ENCODE measurements around the gene UNC45A. TPM values are rescaled to one million over a fixed set of nuclear protein-coding genes. Genes with fewer than 3 reads are reported as not detected.

The UNC45A gene
- total RNA-seq, 6 experiments from 2014 or later: 13.3 to 33.0 (median 25.4) TPM

DNA sequence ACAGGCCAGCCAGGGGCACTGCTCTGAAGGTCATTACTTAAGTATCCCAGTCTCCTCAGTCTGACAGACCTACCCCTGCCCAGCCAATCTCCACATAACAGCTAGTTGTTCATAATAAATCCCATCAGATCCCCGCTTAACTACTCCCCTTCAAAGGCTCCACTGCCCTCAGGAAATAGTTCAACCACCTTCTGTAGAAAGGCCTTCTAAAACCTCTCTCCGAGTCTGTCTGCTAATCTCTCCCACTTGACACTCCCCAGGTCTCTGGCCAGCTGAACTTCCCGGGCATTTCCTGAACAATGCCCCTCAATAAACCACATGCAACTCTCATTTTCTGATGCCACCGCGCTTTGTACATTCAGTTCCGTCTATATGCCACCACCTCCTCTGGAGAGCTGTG, 53.2 kb downstream of the UNC45A start:
- TF ChIP-seq, protein P1, sequence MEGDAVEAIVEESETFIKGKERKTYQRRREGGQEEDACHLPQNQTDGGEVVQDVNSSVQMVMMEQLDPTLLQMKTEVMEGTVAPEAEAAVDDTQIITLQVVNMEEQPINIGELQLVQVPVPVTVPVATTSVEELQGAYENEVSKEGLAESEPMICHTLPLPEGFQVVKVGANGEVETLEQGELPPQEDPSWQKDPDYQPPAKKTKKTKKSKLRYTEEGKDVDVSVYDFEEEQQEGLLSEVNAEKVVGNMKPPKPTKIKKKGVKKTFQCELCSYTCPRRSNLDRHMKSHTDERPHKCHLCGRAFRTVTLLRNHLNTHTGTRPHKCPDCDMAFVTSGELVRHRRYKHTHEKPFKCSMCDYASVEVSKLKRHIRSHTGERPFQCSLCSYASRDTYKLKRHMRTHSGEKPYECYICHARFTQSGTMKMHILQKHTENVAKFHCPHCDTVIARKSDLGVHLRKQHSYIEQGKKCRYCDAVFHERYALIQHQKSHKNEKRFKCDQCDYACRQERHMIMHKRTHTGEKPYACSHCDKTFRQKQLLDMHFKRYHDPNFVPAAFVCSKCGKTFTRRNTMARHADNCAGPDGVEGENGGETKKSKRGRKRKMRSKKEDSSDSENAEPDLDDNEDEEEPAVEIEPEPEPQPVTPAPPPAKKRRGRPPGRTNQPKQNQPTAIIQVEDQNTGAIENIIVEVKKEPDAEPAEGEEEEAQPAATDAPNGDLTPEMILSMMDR (IDR thresholded peaks at IDR 0.05): no peak
- TF ChIP-seq POLR2A (IDR thresholded peaks at IDR 0.05): no peak
- Histone ChIP-seq H3K27ac (no peak overlapping the region), H3K9me3 (no peaks in the 10 kb centered on the region), H3K4me3 (no peak overlapping the region), H3K27me3 (no peaks in the 10 kb centered on the region), H3K36me3 (no peaks in the 10 kb centered on the region), H3K4me1 (no peaks in the 10 kb centered on the region)
- DNase-seq: no peak
- WGBS (ENCODE audit: insufficient coverage, low coverage, low lambda C conversion rate, missing lambda C conversion rate): 41% methylated on average over 6 of the region's 6 CpGs
- intact Hi-C loops (cut with DNase I): no loop called here
- ATAC-seq: no peak

DNA sequence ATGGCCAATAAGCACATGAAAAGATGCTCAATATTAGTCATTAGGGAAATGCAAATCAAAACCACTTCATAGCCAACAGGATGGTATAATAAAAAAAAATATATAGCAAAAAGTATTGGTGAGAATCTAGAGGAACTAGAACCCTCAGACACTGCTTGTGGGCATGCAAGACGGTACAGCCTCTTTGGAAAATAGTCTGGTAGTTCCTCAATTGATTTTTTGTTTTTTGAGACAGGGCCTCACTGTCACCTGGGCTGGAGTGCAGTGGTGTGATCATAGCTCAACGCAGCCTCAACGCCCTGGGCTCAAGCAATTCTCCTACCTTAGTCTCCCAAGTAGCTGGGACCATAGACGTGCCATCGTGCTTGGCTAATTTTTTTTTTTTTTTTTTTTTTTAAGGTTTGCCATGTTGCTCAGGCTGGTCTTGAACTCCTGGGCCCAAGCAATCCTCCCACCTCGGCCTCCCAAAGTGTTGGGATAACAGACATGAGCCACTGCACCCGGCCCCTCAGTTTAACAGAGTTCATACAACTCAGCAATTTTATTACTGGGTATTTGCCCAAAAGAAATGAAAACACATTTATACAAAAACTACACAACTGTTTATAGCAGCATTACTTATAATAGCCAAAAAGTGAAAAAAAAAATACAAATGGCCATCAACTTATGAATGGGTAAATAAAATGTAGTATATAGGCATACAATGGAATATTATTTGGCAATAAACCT, 54.1 kb downstream of the UNC45A start:
- ATAC-seq: no peak
- Histone ChIP-seq H3K9me3 (no peaks in the 10 kb centered on the region), H3K4me3 (no peak overlapping the region), H3K4me1 (peaks cover 0 to 5% (median 2%) of the 10 kb centered on the region in 4 donors), H3K36me3 (no peaks in the 10 kb centered on the region), H3K27ac (no peak overlapping the region), H3K27me3 (no peaks in the 10 kb centered on the region)
- intact Hi-C loops (cut with DNase I): no loop called here
- TF ChIP-seq, protein P1 (IDR thresholded peaks at IDR 0.05): no peak
- no peak for TF ChIP-seq POLR2A (IDR thresholded peaks at IDR 0.05)
- WGBS (ENCODE audit: insufficient coverage, low coverage, low lambda C conversion rate, missing lambda C conversion rate): 67% methylated on average over 7 of the region's 7 CpGs
- DNase-seq: no peak

DNA sequence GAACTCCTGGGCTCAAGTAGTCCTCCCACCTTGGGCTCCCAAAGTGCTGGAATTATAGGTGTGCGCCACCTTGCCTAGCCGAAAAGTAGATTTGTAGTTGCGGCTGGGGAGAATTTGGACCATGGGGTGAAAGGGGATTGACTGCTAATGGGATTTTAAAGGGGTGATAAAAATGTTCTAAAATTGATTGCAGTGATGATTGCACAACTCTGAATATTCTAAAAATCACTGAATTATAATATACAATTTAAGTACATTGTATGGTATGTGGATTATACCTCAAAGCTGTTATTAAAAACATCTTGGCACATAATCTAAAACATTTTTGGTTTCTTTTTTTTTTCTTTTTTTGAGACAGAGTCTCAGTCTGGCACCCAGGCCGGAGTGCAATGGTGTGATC, 55.4 kb downstream of the UNC45A start:
- ATAC-seq (no peak), DNase-seq (no peak)
- no peaks in the 10 kb centered on the region for H3K27me3 ChIP-seq
- no peaks in the 10 kb centered on the region for H3K9me3 ChIP-seq
- no peak overlapping the region for H3K27ac ChIP-seq
- peaks cover 0 to 5% (median 2%) of the 10 kb centered on the region in 4 donors for H3K4me1 ChIP-seq
- intact Hi-C loops (cut with DNase I): no loop called here
- TF ChIP-seq, protein P1 (IDR thresholded peaks at IDR 0.05): no peak
- no peak for TF ChIP-seq POLR2A (IDR thresholded peaks at IDR 0.05)
- WGBS (ENCODE audit: insufficient coverage, low coverage, low lambda C conversion rate, missing lambda C conversion rate): 96% methylated on average over 4 of the region's 4 CpGs
- H3K4me3 ChIP-seq: no peak overlapping the region
- H3K36me3 ChIP-seq: no peaks in the 10 kb centered on the region

GRCh38 chr15:90991587-90992285, 56.7 kb downstream of the UNC45A start:
- no peak for TF ChIP-seq POLR2A (IDR thresholded peaks at IDR 0.05)
- TF ChIP-seq, protein P1 (IDR thresholded peaks at IDR 0.05): no peak
- Histone ChIP-seq H3K4me3 (no peak overlapping the region), H3K36me3 (no peaks in the 10 kb centered on the region), H3K4me1 (peaks cover 0 to 5% (median 2%) of the 10 kb centered on the region in 4 donors), H3K27me3 (no peaks in the 10 kb centered on the region), H3K9me3 (no peaks in the 10 kb centered on the region), H3K27ac (no peak overlapping the region)
- ATAC-seq (no peak), DNase-seq (no peak)
- WGBS (ENCODE audit: insufficient coverage, low coverage, low lambda C conversion rate, missing lambda C conversion rate): 83% methylated on average over 6 of the region's 6 CpGs
- intact Hi-C loops (cut with DNase I): no loop called here

Data from right lobe of liver (tissue), 6 donors.